ENCODE measurements around the gene OR2AG1.

OR2AG1 gene, protein sequence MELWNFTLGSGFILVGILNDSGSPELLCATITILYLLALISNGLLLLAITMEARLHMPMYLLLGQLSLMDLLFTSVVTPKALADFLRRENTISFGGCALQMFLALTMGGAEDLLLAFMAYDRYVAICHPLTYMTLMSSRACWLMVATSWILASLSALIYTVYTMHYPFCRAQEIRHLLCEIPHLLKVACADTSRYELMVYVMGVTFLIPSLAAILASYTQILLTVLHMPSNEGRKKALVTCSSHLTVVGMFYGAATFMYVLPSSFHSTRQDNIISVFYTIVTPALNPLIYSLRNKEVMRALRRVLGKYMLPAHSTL

GRCh38 chr11:6782720-6783119 is at the start of gene OR2AG1:
Gene OR2AG1 (plus strand): TSS chr11:6783020. CDS start chr11:6785038, 2,018 bp downstream.
- no peak for DNase-seq

GRCh38 chr11:6733326-6734275 is 49.2 kb upstream of the OR2AG1 start:
- peak; percentile 49 for DNase-seq

GRCh38 chr11:6734616-6735015 is 48.2 kb upstream of the OR2AG1 start:
- DNase-seq = no peak

DNA sequence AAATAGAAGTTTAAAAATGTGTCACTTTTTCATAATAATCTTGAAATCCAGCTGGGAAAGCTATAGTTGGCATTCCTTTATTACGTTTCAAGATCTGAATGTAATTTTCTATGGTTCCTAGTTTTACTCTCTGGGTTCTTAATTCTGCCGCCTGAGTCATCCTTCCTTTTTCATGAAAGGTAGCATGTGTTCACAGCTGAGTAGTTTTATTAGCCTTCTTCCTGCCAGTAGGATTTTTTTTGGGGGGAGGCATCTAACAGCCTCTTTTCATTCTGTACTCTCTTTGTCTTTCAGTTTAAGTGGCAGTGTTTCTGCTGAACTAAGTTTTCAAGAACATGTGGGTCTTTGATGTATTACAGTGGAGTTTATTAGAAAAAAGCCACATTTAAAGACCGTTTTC is 47.5 kb upstream of the OR2AG1 start:
- peak; percentile 63 for DNase-seq

DNA sequence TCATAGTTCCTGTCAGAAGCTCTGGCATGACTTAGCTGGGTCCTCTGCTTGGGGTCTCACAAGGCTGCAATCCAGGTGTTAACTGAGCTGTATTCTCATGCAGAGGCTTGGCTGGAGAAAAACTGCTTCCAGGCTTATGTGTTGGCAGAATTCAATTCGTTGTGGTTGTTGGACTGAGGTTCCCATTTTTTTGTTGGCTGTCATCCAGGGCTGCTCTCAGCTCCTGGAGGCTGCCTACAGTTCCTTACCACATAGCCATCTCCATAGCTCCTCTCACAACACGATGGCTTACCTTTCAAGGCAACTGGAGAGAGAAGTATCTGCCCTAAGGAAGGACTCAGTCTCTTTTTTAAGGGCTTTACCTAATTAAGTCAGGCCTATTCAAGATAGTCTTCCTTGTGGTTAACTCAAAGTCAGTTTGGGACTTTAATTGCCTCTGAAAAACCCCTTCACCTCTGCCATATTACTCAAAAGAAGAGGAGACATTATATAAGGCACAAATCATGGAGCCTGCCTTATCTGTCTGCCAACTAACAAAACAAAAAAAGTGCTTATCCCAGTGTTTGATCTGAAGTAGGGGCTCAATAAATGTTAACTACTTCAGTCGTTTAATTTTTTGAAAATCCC is 46.2 kb upstream of the OR2AG1 start:
- DNase-seq = no peak

DNA sequence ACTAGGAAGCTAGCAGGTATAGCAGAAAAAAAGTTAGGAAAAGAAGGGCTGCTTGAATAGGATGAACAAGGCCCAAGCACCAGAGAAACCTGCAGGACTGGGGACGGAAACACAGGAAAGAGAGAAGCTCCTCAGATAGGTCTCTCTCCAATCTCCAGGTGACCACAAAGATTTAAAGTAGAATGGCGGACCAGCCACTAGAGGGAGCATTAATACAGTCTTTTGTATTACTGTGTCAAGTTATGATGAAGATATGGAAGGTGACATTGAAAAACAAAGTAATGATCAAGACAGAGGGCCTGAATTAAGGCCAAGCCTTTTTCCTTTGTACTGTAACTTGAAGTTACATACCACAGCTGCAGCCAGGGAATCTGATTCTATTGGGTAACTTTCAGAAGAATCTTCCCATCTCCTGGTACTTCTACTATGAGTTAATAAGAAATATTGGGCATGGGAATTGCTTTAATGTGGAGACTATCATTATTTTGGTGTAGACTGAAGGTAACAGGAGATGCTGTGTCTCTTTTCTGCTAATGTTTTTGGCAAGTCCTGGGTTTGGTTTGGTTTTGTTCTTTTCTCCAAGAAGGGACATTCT is 44.9 kb upstream of the OR2AG1 start:
- DNase-seq = peak; percentile 84

GRCh38 chr11:6738590-6738989 is 44.2 kb upstream of the OR2AG1 start:
- DNase-seq = no peak

- no peak for DNase-seq
Observed at GRCh38 chr11:6742260-6742659, 40.6 kb upstream of the OR2AG1 start.

DNA sequence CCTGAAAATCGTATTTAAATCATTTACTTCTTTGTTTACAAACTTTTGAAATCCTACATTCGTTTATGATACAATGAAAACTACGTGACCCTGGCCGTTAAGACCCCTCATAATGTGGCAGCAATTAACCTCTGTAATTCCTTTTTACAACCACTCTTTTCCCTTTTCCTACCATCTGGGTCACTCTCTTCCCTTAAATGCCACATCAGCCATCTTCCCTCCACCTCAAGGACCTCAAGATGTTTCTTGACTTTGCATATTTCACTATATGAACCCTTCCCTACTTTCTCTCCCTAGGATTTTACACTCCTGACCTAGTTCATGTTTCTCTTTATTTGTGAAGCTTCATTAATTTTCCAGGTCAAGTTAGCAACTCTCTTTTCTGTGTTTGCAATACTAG is 37.8 kb upstream of the OR2AG1 start:
- no peak for DNase-seq

DNA sequence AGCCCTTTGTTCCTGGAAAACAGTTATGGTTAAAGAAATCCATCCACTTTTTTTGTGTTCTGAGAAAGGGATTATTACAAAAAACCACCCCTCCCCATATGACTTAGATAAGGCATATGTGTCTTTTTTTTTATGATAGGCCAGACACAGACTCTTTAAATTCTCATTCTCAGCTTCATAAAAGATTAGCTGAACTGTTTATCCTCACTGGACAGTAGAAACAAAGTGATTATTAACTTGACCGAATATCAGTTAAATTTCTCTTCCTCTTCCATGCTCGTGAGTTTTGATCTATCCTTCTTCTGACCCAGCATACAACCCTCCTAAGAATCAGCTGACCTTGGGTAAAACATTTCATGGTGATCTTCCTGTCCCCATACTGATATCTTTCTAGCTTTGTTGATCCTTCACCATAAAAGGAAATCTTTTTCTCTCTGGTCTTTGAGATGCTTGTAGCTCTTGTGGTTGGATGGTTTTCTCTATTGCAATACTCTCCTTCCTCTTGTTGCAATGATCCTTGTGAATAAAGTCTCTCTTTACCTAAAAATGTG is 37.3 kb upstream of the OR2AG1 start:
- peak; percentile 46 for DNase-seq

- DNase-seq = peak; percentile 65
Observed at GRCh38 chr11:6746086-6746618, 36.7 kb upstream of the OR2AG1 start.

DNA sequence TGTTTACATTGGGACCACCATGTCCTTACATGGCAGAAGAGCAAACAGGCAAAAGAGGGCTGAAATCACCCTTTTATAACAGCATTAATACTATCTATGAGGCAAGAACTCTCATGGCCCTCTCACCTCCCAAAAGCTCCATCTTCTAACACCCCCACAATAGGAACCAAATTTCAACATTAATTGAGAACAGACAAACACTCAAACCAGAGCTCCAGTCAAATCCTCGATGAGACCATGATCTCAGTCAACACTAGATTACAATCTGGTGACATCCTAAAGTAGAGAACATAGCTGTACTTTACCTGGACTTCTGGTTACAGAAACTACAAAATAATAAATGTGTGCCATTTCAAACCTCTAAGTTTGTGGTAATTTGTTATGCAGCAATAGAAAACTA is 36.2 kb upstream of the OR2AG1 start:
- no peak for DNase-seq

- DNase-seq = no peak
Observed at GRCh38 chr11:6747097-6747668, 35.6 kb upstream of the OR2AG1 start.

DNA sequence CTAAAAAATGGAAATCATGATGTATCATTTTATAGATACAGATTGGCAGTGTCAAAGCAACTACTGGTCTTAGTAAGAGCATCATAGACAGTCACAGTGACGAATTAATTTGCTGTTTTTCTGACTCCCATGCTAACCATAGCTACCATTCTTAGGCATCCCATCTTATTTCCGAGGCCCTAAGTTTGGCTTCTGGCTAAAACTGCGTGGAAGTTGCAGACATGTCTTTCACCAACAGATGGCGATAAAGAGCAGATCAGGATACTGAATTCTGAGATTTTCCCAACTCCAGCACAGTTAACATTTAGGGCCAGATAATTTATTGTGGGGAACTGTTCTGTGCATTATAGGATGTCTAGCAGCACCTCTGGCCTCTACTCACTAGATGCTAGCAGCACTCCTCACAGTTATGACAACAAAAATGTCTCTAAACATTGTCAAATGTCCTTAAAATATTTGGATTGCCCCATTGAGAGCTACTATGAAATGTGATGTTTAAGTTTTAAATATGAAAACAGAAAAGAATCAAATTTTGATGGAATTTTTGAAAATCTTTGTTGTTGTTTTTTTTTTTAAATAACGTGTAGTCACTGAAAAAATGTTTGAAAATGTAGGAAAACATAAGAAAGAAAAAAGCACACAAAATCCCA is 27.4 kb upstream of the OR2AG1 start:
- DNase-seq = peak; percentile 54

DNA sequence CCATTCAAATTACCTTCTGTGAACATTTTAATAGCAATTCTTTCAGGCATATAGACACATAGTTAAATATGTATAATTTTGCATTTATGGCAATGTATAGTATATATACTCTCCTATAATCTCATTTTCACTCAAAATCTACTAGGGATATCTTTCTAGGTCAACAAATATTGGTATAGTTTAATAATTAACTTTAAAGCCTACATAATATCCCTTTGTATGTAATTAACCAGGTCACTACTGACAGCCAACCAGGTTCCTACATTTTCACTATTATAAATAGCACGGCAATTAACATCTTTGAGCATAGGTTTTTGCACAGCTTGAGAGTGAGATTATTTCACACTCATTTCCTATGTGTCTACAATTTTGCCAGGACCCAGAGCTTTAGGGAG is 26.9 kb upstream of the OR2AG1 start:
- no peak for DNase-seq

DNA sequence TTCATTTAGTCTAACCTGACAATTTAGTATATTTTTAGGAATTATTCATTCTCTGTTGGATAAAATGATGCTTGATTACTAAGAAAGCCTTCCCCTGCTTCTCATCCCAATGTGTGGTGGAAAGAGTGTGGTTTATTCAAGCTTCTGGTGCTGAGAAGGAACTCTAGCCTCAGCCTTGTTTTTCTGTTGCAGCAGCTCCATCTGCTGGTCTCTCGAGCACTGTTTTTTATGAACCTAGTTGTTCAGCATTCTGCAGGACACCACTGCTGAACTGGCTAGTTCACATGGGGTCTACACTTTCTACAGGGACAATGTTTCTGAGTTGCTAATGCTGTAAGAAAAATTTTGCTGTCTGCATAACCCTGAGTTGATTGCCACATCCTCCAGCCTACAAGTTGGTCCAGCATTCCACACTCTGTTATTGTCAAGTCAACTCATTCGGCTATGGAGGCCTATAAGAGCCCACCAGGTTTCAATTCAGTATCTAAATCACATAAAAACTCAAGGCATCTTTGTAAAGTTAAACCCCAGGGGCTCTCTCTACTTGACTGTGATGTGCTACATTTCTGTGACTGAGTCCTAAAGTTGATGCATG is 25.4 kb upstream of the OR2AG1 start:
- peak; percentile 74 for DNase-seq

DNA sequence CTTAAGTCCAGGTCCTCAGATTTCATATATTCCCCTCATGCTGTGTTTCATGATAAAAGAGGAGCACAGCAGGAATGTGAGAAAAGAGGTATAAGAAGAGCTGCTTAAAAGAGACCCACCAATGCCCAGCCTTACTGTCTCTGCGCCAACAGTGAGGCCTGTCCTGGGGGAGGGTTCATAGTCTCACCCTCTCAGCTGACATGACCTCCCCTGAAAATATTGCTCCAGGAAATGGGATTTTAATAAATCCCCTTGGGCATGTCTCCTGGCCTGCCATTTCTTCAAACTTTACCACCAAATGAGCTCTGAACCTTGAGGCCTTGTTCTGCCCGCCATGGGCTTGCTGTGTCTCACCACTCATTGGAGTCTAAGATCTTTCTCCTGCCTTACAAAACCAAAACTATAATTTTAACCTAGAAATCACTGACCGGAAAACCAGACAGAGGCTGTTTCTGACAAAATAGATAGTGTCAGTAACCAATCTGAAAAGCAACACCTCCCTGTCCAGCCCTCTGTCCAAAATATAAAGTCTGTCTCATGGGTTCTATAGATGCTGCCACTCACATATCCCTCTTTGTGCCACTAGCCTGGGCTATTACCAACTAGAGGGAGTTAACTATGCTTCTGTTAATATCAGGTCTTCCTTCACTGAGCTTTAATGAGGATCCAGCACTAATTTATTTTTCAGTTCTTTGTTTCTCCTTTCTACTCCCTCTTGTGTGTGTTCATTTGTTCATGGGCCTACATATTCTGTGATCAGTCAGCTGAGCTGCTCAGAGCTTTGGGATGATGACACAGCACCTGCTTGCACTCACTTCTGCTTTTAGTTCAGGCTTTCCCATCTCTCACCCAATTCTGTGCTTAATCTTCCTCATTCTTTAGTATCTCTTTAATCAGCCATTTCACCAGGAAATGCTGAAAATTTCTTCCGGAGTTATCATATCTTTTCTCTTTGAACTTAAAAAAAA is 10.6 kb upstream of the OR2AG1 start, which contains the start of gene OR2AG2:
Gene OR2AG2 (minus strand): TSS at position 51 of the 968 bp plus-strand sequence. CDS start 3,019 bp downstream, outside the sequence.
- DNase-seq = no peak

DNA sequence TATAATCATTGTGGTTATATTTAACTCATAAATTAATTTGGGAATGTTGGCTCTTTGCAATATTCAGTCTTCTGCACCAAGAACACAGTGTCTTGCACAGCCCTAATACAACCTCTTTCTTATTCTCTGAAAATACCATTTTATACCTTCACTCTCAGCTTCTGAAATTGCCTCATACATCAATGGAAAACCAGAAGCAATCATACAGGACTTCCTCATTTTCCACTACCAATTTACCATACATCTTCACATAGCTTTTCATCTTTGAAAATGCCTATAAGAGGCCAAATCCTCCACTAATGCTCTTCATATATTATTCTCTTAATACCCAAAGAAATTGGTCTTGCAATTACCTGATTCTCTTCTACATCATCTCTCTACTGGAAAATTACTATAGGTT is 4.3 kb upstream of the OR2AG1 start:
- no peak for DNase-seq

- DNase-seq = no peak
Observed at GRCh38 chr11:6780829-6781228, 2.0 kb upstream of the OR2AG1 start.

- DNase-seq = no peak
Observed at GRCh38 chr11:6790546-6790945, 7.7 kb downstream of the OR2AG1 start.

Measured in CD4-positive, alpha-beta T cell treated with Interleukin-4 for 4 hours (primary cell).